GM23248 (cell line): Measurements from ENCODE around the gene DTX3.

Experiments used
- EZH2 ChIP-seq: fragments of 200-600 bp; sonication (generic); IDR thresholded peaks from 2 replicates; pipeline ENCODE4 v1.6.1; 2018; ENCODE audit warnings: antibody characterized with exemption, mild to moderate bottlenecking; ENCODE audit not compliant: insufficient read depth, poor library complexity, severe bottlenecking
- EZH2phosphoT487 ChIP-seq: fragments of 200-600 bp; sonication (generic); IDR thresholded peaks from 2 replicates; pipeline ENCODE4 v1.6.1; 2018; ENCODE audit warnings: antibody characterized with exemption, moderate library complexity, mild to moderate bottlenecking, low read depth; ENCODE audit not compliant: insufficient read depth

- TF ChIP-seq EZH2phosphoT487 (no peak), EZH2 (no peak)
Measured at GRCh38 chr12:57571926-57572762, 32.5 kb upstream of the DTX3 start.
